HG02943 (cell line): ENCODE data around the gene UMODL1.

ENCODE experiments used
- ATAC-seq: cut with Tn5 transposase; IDR thresholded peaks from one replicate; pipeline ENCODE4 v1.9.1; 2021; ENCODE audit warnings: mild to moderate bottlenecking, low read depth, moderate library complexity; ENCODE audit not compliant: unreplicated experiment

Gene UMODL1

GRCh38 chr21:42144679-42145568 lies 73.8 kb downstream of the UMODL1 start:
- no peak for ATAC-seq

- ATAC-seq: no peak
These were observed 74.6 kb downstream of the UMODL1 start for GRCh38 chr21:42145569-42146272.

GRCh38 chr21:42146273-42146805 lies 75.2 kb downstream of the UMODL1 start:
- ATAC-seq: no peak

- no peak for ATAC-seq
These were observed 75.7 kb downstream of the UMODL1 start for GRCh38 chr21:42146821-42147220.

- no peak for ATAC-seq
These were observed 76.4 kb downstream of the UMODL1 start for GRCh38 chr21:42147386-42148020.

GRCh38 chr21:42148097-42148496 lies 77.0 kb downstream of the UMODL1 start:
- ATAC-seq: no peak

- ATAC-seq: no peak
These were observed 77.5 kb downstream of the UMODL1 start for GRCh38 chr21:42148584-42148983.

GRCh38 chr21:42149656-42150473 lies 78.7 kb downstream of the UMODL1 start:
- no peak for ATAC-seq

- ATAC-seq: no peak
These were observed 79.5 kb downstream of the UMODL1 start for GRCh38 chr21:42150474-42151085.

GRCh38 chr21:42151148-42151947 lies 80.2 kb downstream of the UMODL1 start:
- no peak for ATAC-seq

- ATAC-seq: no peak
These were observed 80.8 kb downstream of the UMODL1 start for GRCh38 chr21:42151948-42152220.

- ATAC-seq: no peak
These were observed 82.0 kb downstream of the UMODL1 start for GRCh38 chr21:42153046-42153686.

- no peak for ATAC-seq
These were observed 82.6 kb downstream of the UMODL1 start for GRCh38 chr21:42153746-42154145.

- ATAC-seq: no peak
These were observed 83.3 kb downstream of the UMODL1 start for GRCh38 chr21:42154237-42155044.

- no peak for ATAC-seq
These were observed 84.1 kb downstream of the UMODL1 start for GRCh38 chr21:42155045-42155855.

- no peak for ATAC-seq
These were observed 85.8 kb downstream of the UMODL1 start for GRCh38 chr21:42156690-42157605.
